Loucy (cell line): ENCODE data around the gene SRRM1.

Source experiments
- CTCF ChIP-seq: fragments of 200-600 bp; sonication (generic); conservative IDR thresholded peaks from 2 replicates; pipeline ENCODE4 v1.5.1; 2014; ENCODE audit warnings: mild to moderate bottlenecking, antibody characterized with exemption, low read length
- EZH2phosphoT487 ChIP-seq: fragments of 200-600 bp; IDR thresholded peaks from 2 replicates; pipeline ENCODE4 v1.6.1; 2018; ENCODE audit warnings: antibody characterized with exemption, mild to moderate bottlenecking, moderate library complexity, borderline replicate concordance

DNA sequence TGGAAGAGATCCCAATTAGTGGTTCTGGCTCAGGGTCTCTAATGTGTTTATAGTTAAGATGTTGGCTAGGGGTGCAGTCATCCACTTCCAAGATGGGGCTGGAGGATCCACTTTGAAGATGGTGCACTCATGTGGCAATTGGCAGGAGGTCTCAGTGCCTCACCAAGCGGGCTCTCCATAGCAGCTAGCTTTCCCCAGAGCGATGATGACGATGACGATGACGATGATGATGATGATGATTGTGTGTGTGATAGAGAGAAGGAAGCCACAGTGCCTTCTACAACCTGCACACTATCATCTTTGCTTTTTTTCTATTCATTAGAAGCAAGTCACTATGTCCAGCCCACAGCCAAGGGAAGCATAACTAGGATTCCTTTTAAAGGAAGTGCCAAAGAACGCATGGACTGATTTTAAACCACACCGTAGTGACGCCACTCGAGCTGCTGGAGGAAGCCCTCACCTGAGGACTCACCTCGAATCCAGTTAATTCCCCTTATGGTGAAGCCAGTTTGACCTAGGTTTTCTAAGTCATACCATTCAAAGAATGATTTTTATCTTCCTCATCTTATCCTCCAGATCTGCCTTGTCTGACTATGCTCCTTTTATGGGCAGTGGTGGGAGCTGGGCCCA lies 49.4 kb downstream of the SRRM1 start:
- TF ChIP-seq CTCF, result no peak
- no peak for TF ChIP-seq EZH2phosphoT487
